GM20000 (cell line): ENCODE measurements around the gene NFE2L2.

Experiments used
- DNase-seq: peaks from one replicate; pipeline ENCODE4 v3.0.0; 2012; ENCODE audit warnings: low spot score
- TF ChIP-seq, protein P1 (sequence below): IDR thresholded peaks from 2 replicates; pipeline ENCODE4 v1.5.1; 2012; ENCODE audit warnings: mild to moderate bottlenecking, control low read depth; ENCODE audit errors: extremely low read depth, missing control alignments

The NFE2L2 gene

DNA sequence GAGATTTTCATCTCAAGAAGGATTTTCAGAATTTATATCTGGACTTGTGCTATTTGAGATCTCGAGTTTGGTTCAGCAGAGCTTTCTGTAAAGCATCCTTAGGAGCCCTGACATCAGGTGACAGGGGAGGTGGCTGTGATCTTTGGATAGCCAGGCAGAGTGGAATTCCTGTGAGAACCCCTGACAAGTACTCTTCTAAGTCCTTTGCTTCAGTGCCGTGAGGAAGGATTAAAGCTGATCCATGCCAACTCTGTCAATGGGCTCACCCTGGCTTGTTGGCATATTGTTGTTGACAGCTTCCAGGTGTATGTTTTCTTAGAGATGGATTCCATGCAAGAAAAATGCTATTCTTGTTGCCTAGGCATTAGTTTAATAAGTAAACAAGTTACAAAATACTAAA is 38.0 kb upstream of the NFE2L2 start:
- TF ChIP-seq, protein P1, sequence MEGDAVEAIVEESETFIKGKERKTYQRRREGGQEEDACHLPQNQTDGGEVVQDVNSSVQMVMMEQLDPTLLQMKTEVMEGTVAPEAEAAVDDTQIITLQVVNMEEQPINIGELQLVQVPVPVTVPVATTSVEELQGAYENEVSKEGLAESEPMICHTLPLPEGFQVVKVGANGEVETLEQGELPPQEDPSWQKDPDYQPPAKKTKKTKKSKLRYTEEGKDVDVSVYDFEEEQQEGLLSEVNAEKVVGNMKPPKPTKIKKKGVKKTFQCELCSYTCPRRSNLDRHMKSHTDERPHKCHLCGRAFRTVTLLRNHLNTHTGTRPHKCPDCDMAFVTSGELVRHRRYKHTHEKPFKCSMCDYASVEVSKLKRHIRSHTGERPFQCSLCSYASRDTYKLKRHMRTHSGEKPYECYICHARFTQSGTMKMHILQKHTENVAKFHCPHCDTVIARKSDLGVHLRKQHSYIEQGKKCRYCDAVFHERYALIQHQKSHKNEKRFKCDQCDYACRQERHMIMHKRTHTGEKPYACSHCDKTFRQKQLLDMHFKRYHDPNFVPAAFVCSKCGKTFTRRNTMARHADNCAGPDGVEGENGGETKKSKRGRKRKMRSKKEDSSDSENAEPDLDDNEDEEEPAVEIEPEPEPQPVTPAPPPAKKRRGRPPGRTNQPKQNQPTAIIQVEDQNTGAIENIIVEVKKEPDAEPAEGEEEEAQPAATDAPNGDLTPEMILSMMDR, result no peak
- no peak for DNase-seq

DNA sequence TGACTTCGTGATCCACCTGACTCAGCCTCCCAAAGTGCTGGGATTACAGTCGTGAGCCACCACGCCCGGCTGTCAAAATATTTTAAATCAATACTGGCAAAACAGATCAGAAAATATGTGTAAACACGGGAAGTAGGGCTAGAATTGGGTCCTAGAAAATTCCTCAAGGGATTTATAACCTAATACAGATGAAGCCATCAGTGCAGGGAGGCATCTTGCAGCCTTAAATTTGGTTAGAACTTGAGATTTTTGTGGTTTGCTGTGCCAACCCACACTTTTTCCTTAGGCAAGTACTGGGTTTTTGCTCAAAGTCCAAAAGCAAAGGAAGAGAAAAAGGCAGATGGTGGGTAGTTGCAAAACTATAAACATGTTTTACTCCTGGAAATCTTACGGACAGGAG is 33.7 kb upstream of the NFE2L2 start:
- DNase-seq, result no peak
- TF ChIP-seq, protein P1, result no peak

DNA sequence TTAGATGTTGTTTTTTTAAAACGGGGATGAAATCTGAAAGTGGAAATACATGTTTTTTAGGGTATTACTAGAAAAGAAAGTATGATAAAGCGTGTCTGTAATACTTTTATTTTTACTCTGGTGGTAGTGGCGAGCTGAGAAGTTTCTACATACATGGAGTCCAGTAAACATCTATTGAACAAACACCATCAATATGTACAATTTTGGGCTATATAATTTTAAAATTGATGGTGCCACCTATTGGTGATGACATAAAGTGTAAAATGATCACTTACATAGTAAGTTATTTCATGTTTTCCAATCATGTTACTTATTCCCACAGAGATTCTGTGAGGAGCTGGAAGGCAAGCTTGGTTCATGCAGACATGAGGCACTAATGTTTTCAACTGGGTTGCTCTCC is 31.5 kb upstream of the NFE2L2 start:
- TF ChIP-seq, protein P1, result peak; percentile 36
- DNase-seq, result peak; percentile 36

DNA sequence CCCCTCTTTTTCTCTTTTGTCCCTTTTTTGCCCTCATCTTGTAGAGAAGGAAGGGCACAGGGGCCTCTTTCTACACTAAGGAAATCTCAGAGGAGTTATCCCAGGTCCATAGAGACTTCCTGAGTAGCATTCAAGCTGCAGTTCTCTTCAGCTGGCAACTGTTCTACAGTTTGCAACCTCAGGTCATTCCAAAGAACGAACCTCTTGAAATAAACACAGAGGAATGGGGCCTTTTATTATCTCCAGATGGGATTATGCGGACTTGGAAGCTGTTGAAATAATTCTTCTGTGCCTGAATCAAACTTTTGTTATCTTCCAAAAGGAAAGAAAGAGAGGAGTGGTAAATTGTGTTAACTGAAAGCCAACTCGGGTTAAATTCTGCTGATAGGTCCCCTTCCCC is 31.0 kb upstream of the NFE2L2 start:
- DNase-seq, result no peak
- TF ChIP-seq, protein P1, result no peak

DNA sequence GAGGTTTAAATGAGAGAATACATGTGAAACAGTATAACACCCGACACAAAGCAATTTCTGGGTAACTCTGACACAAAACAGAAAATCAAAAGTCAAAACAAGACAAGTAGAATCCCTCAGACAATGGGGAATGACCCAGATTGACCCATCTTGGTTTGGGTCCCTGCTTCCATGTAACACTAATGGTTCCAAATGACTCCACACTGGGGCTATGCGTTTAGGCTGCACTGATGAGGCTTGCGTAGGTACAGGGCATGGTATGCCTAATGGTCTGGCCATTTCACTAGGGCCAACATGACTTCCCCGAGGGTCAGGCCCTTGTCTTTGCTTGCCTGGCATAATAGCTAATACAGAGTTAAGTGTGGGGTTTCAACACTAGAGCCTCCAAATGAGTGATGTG is 27.2 kb upstream of the NFE2L2 start:
- TF ChIP-seq, protein P1, result no peak
- no peak for DNase-seq

DNA sequence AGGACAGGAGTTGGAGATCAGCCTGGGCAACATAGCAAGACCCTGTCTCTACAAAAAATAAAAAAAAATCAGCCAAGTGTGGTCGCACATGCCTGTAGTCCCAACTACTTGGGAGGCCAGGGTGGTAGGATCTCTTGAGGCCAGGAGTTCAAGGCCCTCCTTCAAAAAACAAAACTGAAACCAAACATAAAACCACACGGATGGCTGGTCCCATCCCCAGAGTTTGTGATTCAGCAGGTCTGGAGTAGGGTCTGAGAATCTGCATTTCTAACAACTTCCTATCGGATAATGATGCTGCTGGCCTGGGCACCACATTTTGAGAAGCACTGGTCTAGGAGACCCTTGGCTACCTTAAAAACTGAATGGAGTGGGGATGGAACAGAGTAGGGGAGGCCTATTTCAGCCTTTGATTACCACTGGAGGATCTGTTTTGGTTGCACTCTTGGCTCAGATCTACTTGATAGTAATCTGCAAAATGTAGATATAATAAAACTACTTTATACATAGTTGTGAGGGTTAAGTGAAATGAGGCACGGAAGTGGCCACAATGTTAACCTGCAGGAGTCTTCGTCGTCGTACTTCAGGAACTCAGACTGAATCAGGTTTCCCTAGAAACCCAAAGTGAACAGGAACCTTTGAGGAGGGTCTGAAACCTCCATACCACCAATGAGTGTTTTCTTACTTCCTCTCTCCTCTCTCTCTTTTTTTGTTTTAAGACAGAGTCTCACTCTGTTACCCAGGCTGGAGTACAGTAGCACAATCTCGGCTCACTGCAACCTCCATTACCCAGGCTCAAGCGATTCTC is 25.5 kb upstream of the NFE2L2 start:
- peak; percentile 39 for DNase-seq
- TF ChIP-seq, protein P1, result no peak

DNA sequence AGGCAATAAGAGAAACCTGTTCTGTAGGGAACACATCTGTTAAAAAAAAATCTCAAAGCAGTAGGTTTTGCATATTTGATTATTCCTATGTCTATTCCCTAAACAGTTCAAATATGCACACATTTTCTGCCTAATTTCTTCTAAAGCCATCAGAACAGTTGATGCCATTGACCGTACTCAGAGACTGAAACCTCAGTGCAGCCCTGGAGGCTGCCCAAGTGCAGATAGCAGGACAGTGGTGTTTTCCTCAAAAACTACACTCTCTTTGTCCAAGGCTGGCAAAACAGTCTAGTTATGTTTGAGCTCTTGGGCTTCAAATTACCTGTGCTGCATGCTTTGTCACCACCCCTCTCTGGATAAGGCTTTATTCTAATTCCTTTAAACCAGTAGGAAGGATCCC is 23.3 kb upstream of the NFE2L2 start:
- TF ChIP-seq, protein P1, result no peak
- DNase-seq, result no peak
